G401 (cell line): ENCODE results near the gene TARS2. TPM values are rescaled to one million over a fixed set of nuclear protein-coding genes. Genes with fewer than 3 reads are reported as not detected.

Experiments
- DNase-seq: peaks from one replicate; pipeline ENCODE4 v3.0.0-alpha.2; 2015; ENCODE audit warnings: low spot score
- in situ Hi-C: cut with HindIII; loops from 2 replicates; pipeline ENCODE4 v1.10.0; 2016; ENCODE audit warnings: low sequenced_read_pairs, mixed read lengths
- total RNA-seq: library from RNA; depleted of rRNA; stranded (reverse); fragments of >200 nt; shearing (Covaris generic); gene quantifications from 2 replicates; pipeline ENCODE4 v1.2.3, GENCODE V29; 2014; rRNA removed

TARS2 gene
- total RNA-seq, 1 experiment from 2014 or later: 36.7 TPM

DNA sequence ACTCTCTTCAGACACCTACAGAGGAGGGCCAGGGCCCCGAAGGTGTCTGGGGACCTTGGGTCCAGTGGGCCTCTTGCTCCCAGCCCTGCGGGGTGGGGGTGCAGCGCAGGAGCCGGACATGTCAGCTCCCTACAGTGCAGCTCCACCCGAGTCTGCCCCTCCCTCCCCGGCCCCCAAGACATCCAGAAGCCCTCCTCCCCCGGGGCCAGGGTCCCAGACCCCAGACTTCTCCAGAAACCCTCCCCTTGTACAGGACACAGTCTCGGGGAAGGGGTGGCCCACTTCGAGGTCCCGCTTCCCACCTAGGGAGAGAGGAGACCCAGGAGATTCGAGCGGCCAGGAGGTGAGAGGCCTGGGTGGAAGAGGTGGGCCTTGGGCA is 65.7 kb downstream of the TARS2 start:
- DNase-seq: no peak
- in situ Hi-C loops: no loop called here

DNA sequence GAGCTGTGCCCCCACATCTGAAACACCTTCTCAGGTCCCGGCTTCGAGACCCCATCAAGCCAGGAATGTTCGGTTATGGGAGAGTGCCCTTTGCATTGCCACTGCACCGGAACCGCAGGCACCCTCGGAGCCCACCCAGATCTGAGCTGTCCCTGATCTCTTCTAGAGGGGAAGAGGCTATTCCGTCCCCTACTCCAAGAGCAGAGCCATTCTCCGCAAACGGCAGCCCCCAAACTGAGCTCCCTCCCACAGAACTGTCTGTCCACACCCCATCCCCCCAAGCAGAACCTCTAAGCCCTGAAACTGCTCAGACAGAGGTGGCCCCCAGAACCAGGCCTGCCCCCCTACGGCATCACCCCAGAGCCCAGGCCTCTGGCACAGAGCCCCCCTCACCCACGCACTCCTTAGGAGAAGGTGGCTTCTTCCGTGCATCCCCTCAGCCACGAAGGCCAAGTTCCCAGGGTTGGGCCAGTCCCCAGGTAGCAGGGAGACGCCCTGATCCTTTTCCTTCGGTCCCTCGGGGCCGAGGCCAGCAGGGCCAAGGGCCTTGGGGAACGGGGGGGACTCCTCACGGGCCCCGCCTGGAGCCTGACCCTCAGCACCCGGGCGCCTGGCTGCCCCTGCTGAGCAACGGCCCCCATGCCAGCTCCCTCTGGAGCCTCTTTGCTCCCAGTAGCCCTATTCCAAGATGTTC is 66.3 kb downstream of the TARS2 start:
- no peak for DNase-seq
- in situ Hi-C loops: no loop called here

DNA sequence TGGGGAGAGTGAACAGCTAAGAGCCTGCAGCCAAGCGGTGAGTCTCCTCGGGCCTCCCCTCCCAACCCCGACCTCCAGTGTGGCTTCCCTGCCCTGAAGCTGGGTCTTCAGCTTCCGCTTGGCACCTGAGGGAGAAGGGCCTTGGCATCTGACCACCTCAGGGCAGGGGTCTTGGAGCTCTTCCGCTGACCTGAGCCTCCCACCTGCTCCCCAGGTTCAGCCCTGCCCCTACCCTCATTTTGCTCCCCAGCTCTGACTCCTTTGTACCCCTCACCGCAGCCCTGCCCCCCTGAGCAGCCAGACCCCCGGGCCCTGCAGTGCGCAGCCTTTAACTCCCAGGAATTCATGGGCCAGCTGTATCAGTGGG is 66.8 kb downstream of the TARS2 start:
- in situ Hi-C loops: no loop called here
- no peak for DNase-seq

DNA sequence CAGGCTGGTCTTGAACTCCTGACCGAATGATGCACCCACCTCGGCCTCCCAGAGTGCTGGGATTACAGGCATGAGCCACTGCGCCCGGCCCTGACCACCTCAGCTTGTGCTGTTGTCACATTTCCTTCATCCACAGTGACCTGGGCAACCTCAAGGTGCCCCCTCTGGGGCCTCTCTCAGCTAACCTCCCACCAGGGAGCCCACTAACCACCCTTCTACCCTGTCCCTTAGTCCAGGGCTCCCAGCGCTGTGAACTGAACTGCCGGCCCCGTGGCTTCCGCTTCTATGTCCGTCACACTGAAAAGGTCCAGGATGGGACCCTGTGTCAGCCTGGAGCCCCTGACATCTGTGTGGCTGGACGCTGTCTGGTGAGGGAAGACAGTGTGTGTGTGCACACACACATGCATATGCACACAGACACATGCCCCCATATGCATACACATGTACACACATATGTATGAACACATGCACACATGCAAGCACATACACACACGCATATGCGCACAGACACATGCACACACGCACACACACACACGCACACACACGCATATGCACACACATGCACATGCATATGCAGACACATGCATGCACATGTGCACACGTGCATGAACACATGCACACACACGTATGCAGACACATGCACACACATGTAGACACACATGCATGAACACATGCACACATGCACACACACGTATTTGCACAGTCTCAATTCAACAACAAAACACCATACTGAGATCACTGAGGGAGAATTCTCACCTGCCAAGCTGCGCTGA is 68.2 kb downstream of the TARS2 start:
- in situ Hi-C loops: no loop called here
- DNase-seq: no peak

DNA sequence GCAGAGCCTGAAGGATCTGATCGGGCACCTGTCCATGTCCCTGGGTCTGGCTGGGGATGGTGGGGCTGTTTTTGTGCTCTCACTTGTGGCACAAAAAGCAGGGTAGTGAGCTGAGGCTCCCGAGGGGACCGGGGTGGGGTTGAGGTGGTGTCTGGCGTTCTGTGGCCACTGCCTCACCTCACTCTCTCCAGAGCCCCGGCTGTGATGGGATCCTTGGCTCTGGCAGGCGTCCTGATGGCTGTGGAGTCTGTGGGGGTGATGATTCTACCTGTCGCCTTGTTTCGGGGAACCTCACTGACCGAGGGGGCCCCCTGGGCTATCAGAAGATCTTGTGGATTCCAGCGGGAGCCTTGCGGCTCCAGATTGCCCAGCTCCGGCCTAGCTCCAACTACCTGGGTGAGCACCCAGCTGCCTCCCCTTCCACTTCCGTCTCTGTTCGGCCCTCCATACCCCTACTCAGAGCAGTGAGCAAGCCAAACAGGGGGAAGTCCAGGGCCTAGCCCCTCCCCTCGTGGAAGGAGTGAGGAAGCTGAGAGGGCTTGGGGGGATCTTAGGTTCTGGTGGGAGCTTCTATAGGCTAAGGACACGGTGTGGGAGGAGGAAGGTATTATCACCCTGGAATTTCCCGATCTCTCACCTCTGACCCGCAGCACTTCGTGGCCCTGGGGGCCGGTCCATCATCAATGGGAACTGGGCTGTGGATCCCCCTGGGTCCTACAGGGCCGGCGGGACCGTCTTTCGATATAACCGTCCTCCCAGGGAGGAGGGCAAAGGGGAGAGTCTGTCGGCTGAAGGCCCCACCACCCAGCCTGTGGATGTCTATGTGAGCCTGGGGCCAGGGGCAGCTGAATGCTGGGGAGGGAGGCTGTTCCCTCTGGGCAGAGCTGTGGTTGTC is 69.0 kb downstream of the TARS2 start:
- no peak for DNase-seq
- in situ Hi-C loops: no loop called here

DNA sequence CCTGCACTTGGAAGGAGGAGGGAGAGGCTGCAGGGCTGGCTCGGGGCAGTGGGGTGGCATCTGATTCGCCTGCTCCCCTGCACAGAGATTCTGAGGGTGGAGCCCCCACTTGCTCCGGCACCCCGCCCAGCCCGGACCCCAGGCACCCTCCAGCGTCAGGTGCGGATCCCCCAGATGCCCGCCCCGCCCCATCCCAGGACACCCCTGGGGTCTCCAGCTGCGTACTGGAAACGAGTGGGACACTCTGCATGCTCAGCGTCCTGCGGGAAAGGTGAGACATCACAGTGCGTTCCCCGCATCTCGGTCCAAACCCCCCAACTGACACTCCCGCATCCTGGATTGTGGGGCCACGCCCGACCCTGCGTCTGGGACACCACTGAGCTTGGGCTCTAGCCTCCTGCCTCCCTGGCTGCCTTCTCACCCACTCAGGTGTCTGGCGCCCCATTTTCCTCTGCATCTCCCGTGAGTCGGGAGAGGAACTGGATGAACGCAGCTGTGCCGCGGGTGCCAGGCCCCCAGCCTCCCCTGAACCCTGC is 69.9 kb downstream of the TARS2 start:
- in situ Hi-C loops: no loop called here

More for the DNA sequence above, 69.9 kb downstream of the TARS2 start:
- DNase-seq: no peak

Other genes with a start within 250 kb of the TARS2 start
- 20.7 and 42.6 TPM in 2 replicates for gene CA14, start 229.6 kb upstream of the TARS2 start, total RNA-seq
- 162 and 193 TPM in 2 replicates for gene APH1A, start 218.4 kb upstream of the TARS2 start, total RNA-seq
- gene C1orf54, start 214.6 kb upstream of the TARS2 start, total RNA-seq: 2.3 and 4.6 TPM in 2 replicates
- 9.5 and 11.7 TPM in 2 replicates for gene CIART, start 204.9 kb upstream of the TARS2 start, total RNA-seq
- 73.2 and 92.0 TPM in 2 replicates for gene MRPS21, start 193.6 kb upstream of the TARS2 start, total RNA-seq
- 42.0 and 52.9 TPM in 2 replicates for gene PRPF3, start 165.9 kb upstream of the TARS2 start, total RNA-seq
- gene RPRD2, start 123.3 kb upstream of the TARS2 start, total RNA-seq: 5.4 and 5.6 TPM in 2 replicates
- 44.5 and 60.0 TPM in 2 replicates for gene ECM1, start 20.7 kb downstream of the TARS2 start, total RNA-seq
- 2.2 TPM in 1 of 2 replicates, not detected in the other for gene FALEC, start 28.3 kb downstream of the TARS2 start, total RNA-seq
- 20.0 and 22.9 TPM in 2 replicates for gene ADAMTSL4, start 62.0 kb downstream of the TARS2 start, total RNA-seq
- 112 and 129 TPM in 2 replicates for gene MCL1, start 92.2 kb downstream of the TARS2 start, total RNA-seq
- gene ENSA, start 142.2 kb downstream of the TARS2 start, total RNA-seq: 219 and 372 TPM in 2 replicates
- 4.4 and 11.1 TPM in 2 replicates for gene GOLPH3L, start 209.7 kb downstream of the TARS2 start, total RNA-seq
- gene HORMAD1, start 233.5 kb downstream of the TARS2 start, total RNA-seq: not detected in 2 replicates